ENCODE measurements around the gene PPIL6.
A peak's percentile ranks its signal among the peaks of the same experiment; 100 is the strongest.
"Not testable (repeated sequence)": the region's sequence is repeated elsewhere in the genome, so short reads cannot be mapped to it uniquely, and the experiment has no call there.

PPIL6 gene

GRCh38 chr6:109465772-109466171 lies 25.3 kb upstream of the PPIL6 start:
- H3K27me3 ChIP-seq (ENCODE audit: control insufficient read depth in 1 of 2, insufficient read depth in 1 of 2, low read length in 2 of 2) = no peaks in the 10 kb centered on the region
- H2BK5ac ChIP-seq (ENCODE audit: low read depth, low read length, poor library complexity, severe bottlenecking) = no peak overlapping the region
- H3K4me1 ChIP-seq (ENCODE audit: control insufficient read depth, insufficient read depth, low read depth, low read length) = no peaks in the 10 kb centered on the region
- DNase-seq = no peak
- H4K8ac ChIP-seq (ENCODE audit: low read length) = no peak overlapping the region
- no peak overlapping the region for H3K14ac ChIP-seq (ENCODE audit: low read length in 2 of 2)
- no peak overlapping the region for H3K4me3 ChIP-seq (ENCODE audit: insufficient read depth in 1 of 2, low read depth in 1 of 2, low read length in 2 of 2)
- H3K9me3 ChIP-seq (ENCODE audit: control insufficient read depth, low read length) = no peaks in the 10 kb centered on the region
- no peak overlapping the region for H2AFZ ChIP-seq (ENCODE audit: low read depth, low read length)
- H3K27ac ChIP-seq (ENCODE audit: low read length, poor library complexity, severe bottlenecking) = no peak overlapping the region
- H3K18ac ChIP-seq (ENCODE audit: low read depth in 1 of 2, low read length in 2 of 2) = no peak overlapping the region
- H2BK12ac ChIP-seq (ENCODE audit: low read length in 2 of 2) = no peak overlapping the region
- no peak overlapping the region for H2BK15ac ChIP-seq (ENCODE audit: low read depth, poor library complexity, severe bottlenecking)
- no peak overlapping the region for H3K4ac ChIP-seq (ENCODE audit: low read depth in 1 of 2, low read length in 2 of 2)
- peaks cover 33% of the 10 kb centered on the region for H3K79me1 ChIP-seq (replicated peaks; ENCODE audit: low read length, poor library complexity, severe bottlenecking)
- H2AK5ac ChIP-seq (ENCODE audit: low read length, severe bottlenecking) = no peak overlapping the region
- no peak overlapping the region for H3K23ac ChIP-seq (ENCODE audit: low read length in 2 of 2)
- H2BK120ac ChIP-seq (ENCODE audit: low read depth, low read length) = no peak overlapping the region
- WGBS = 96% methylated on average over 7 of the region's 7 CpGs
- peaks cover 30 to 96% of the 10 kb centered on the region in 2 experiments for H3K36me3 ChIP-seq (ENCODE audit: control insufficient read depth in 1 of 2, insufficient read depth in 2 of 2, low read depth in 1 of 2, low read length in 2 of 2)
- H4K91ac ChIP-seq (ENCODE audit: low read length) = no peak overlapping the region
- no peak overlapping the region for H3K4me2 ChIP-seq (ENCODE audit: low read length, poor library complexity, severe bottlenecking)
- no peak overlapping the region for H3K9ac ChIP-seq (ENCODE audit: low read length)

GRCh38 chr6:109461733-109462526 lies 21.5 kb upstream of the PPIL6 start:
- Histone ChIP-seq H3K4me3 (ENCODE audit: insufficient read depth in 1 of 2, low read depth in 1 of 2, low read length in 2 of 2) (no peak overlapping the region), H4K8ac (ENCODE audit: low read length) (no peak overlapping the region), H3K27me3 (ENCODE audit: control insufficient read depth in 1 of 2, insufficient read depth in 1 of 2, low read length in 2 of 2) (no peaks in the 10 kb centered on the region), H4K91ac (ENCODE audit: low read length) (no peak overlapping the region), H3K79me1 (replicated peaks; ENCODE audit: low read length, poor library complexity, severe bottlenecking) (peaks cover 13% of the 10 kb centered on the region), H2BK15ac (ENCODE audit: low read depth, poor library complexity, severe bottlenecking) (no peak overlapping the region), H2AK5ac (ENCODE audit: low read length, severe bottlenecking) (no peak overlapping the region), H2BK12ac (ENCODE audit: low read length in 2 of 2) (no peak overlapping the region), H3K27ac (ENCODE audit: low read length, poor library complexity, severe bottlenecking) (no peak overlapping the region), H3K36me3 (ENCODE audit: control insufficient read depth in 1 of 2, insufficient read depth in 2 of 2, low read depth in 1 of 2, low read length in 2 of 2) (peaks cover 13 to 60% of the 10 kb centered on the region in 2 experiments), H2BK120ac (ENCODE audit: low read depth, low read length) (no peak overlapping the region), H3K4me2 (ENCODE audit: low read length, poor library complexity, severe bottlenecking) (no peak overlapping the region), H3K4me1 (ENCODE audit: control insufficient read depth, insufficient read depth, low read depth, low read length) (no peaks in the 10 kb centered on the region), H3K23ac (ENCODE audit: low read length in 2 of 2) (no peak overlapping the region), H2BK5ac (ENCODE audit: low read depth, low read length, poor library complexity, severe bottlenecking) (no peak overlapping the region), H3K9ac (ENCODE audit: low read length) (no peak overlapping the region), H3K9me3 (ENCODE audit: control insufficient read depth, low read length) (no peaks in the 10 kb centered on the region), H2AFZ (ENCODE audit: low read depth, low read length) (no peak overlapping the region), H3K18ac (ENCODE audit: low read depth in 1 of 2, low read length in 2 of 2) (no peak overlapping the region), H3K14ac (ENCODE audit: low read length in 2 of 2) (no peak overlapping the region), H3K4ac (ENCODE audit: low read depth in 1 of 2, low read length in 2 of 2) (no peak overlapping the region)
- no CpG with 5 or more reads among the region's 1 CpG for WGBS
- DNase-seq = no peak

- not testable (repeated sequence) for H3K4me2 ChIP-seq (ENCODE audit: low read length, poor library complexity, severe bottlenecking); H4K91ac ChIP-seq (ENCODE audit: low read length); H2AK5ac ChIP-seq (ENCODE audit: low read length, severe bottlenecking); H3K27me3 ChIP-seq (ENCODE audit: control insufficient read depth in 1 of 2, insufficient read depth in 1 of 2, low read length in 2 of 2); H4K8ac ChIP-seq (ENCODE audit: low read length); H3K4me3 ChIP-seq (ENCODE audit: insufficient read depth in 1 of 2, low read depth in 1 of 2, low read length in 2 of 2); H2BK12ac ChIP-seq (ENCODE audit: low read length in 2 of 2); H3K9me3 ChIP-seq (ENCODE audit: control insufficient read depth, low read length); DNase-seq; H3K27ac ChIP-seq (ENCODE audit: low read length, poor library complexity, severe bottlenecking); H3K23ac ChIP-seq (ENCODE audit: low read length in 2 of 2); H2BK15ac ChIP-seq (ENCODE audit: low read depth, poor library complexity, severe bottlenecking); H2BK120ac ChIP-seq (ENCODE audit: low read depth, low read length); H3K14ac ChIP-seq (ENCODE audit: low read length in 2 of 2); H3K9ac ChIP-seq (ENCODE audit: low read length); H3K18ac ChIP-seq (ENCODE audit: low read depth in 1 of 2, low read length in 2 of 2); H3K4ac ChIP-seq (ENCODE audit: low read depth in 1 of 2, low read length in 2 of 2); H3K4me1 ChIP-seq (ENCODE audit: control insufficient read depth, insufficient read depth, low read depth, low read length); H2BK5ac ChIP-seq (ENCODE audit: low read depth, low read length, poor library complexity, severe bottlenecking); H2AFZ ChIP-seq (ENCODE audit: low read depth, low read length)
- Histone ChIP-seq H3K79me1 (replicated peaks; ENCODE audit: low read length, poor library complexity, severe bottlenecking) (peaks cover 12% of the 10 kb centered on the region), H3K36me3 (ENCODE audit: control insufficient read depth in 1 of 2, insufficient read depth in 2 of 2, low read depth in 1 of 2, low read length in 2 of 2) (peaks cover 12 to 53% of the 10 kb centered on the region in 2 experiments)
- WGBS = no CpG with 5 or more reads among the region's 1 CpG
Measured at GRCh38 chr6:109461205-109461604, 20.8 kb upstream of the PPIL6 start.

GRCh38 chr6:109460161-109460829 lies 19.9 kb upstream of the PPIL6 start:
- Histone ChIP-seq H3K23ac (ENCODE audit: low read length in 2 of 2) (no peak overlapping the region), H3K36me3 (ENCODE audit: control insufficient read depth in 1 of 2, insufficient read depth in 2 of 2, low read depth in 1 of 2, low read length in 2 of 2) (peaks cover 5 to 44% of the 10 kb centered on the region in 2 experiments), H3K9ac (ENCODE audit: low read length) (no peak overlapping the region), H3K79me1 (replicated peaks; ENCODE audit: low read length, poor library complexity, severe bottlenecking) (peaks cover 11% of the 10 kb centered on the region), H2BK5ac (ENCODE audit: low read depth, low read length, poor library complexity, severe bottlenecking) (no peak overlapping the region), H3K27me3 (ENCODE audit: control insufficient read depth in 1 of 2, insufficient read depth in 1 of 2, low read length in 2 of 2) (no peaks in the 10 kb centered on the region), H3K18ac (ENCODE audit: low read depth in 1 of 2, low read length in 2 of 2) (no peak overlapping the region), H2BK15ac (ENCODE audit: low read depth, poor library complexity, severe bottlenecking) (no peak overlapping the region), H4K8ac (ENCODE audit: low read length) (no peak overlapping the region), H3K9me3 (ENCODE audit: control insufficient read depth, low read length) (no peaks in the 10 kb centered on the region), H4K91ac (ENCODE audit: low read length) (no peak overlapping the region), H3K27ac (ENCODE audit: low read length, poor library complexity, severe bottlenecking) (no peak overlapping the region), H3K4me2 (ENCODE audit: low read length, poor library complexity, severe bottlenecking) (no peak overlapping the region), H3K4me3 (ENCODE audit: insufficient read depth in 1 of 2, low read depth in 1 of 2, low read length in 2 of 2) (no peak overlapping the region), H2BK120ac (ENCODE audit: low read depth, low read length) (no peak overlapping the region), H3K14ac (ENCODE audit: low read length in 2 of 2) (no peak overlapping the region), H3K4ac (ENCODE audit: low read depth in 1 of 2, low read length in 2 of 2) (no peak overlapping the region), H3K4me1 (ENCODE audit: control insufficient read depth, insufficient read depth, low read depth, low read length) (peaks cover 9% of the 10 kb centered on the region), H2AK5ac (ENCODE audit: low read length, severe bottlenecking) (no peak overlapping the region), H2BK12ac (ENCODE audit: low read length in 2 of 2) (no peak overlapping the region), H2AFZ (ENCODE audit: low read depth, low read length) (no peak overlapping the region)
- WGBS = 96% methylated on average over 1 of the region's 3 CpGs
- DNase-seq = peak; percentile 17

Data from mesenchymal stem cell (in vitro differentiated cells and primary cell).